Measurements from ENCODE around the gene MMP1. TPM values are rescaled to one million over a fixed set of nuclear protein-coding genes. Genes with fewer than 3 reads are reported as not detected.

MMP1 gene
- total RNA-seq, 4 donors from 2014 or later: not detected

GRCh38 chr11:102831128-102831488 lies 33.1 kb upstream of the MMP1 start:
- no peak overlapping the region for H3K4me3 ChIP-seq (ENCODE audit: low read depth, poor library complexity, severe bottlenecking)
- WGBS, 2 donors: 58 to 64% methylated on average over 2 of the region's 2 CpGs
- DNase-seq (ENCODE audit: low spot score in 2 of 2): no peak
- intact Hi-C loops (cut with DNase I; ENCODE audit: low total_unique reads): no loop called here
- no peak for TF ChIP-seq CTCF (IDR thresholded peaks at IDR 0.05)
- TF ChIP-seq POLR2A (IDR thresholded peaks at IDR 0.05): no peak

- 49 to 56% methylated on average over 5 of the region's 5 CpGs for WGBS, 2 donors
Observed at GRCh38 chr11:102830001-102830727, 32.2 kb upstream of the MMP1 start.

GRCh38 chr11:102829316-102830000 lies 31.5 kb upstream of the MMP1 start:
- DNase-seq (ENCODE audit: low spot score in 2 of 2): no peak
- H3K4me3 ChIP-seq (ENCODE audit: low read depth, poor library complexity, severe bottlenecking): no peak overlapping the region
- WGBS, 2 donors: 31 to 44% methylated on average over 6 of the region's 6 CpGs
- intact Hi-C loops (cut with DNase I; ENCODE audit: low total_unique reads): no loop called here
- TF ChIP-seq POLR2A (IDR thresholded peaks at IDR 0.05) (no peak), CTCF (IDR thresholded peaks at IDR 0.05) (no peak)

More at GRCh38 chr11:102830001-102830727, 32.2 kb upstream of the MMP1 start:
- TF ChIP-seq POLR2A (IDR thresholded peaks at IDR 0.05): no peak
- TF ChIP-seq CTCF (IDR thresholded peaks at IDR 0.05): no peak
- no peak for DNase-seq (ENCODE audit: low spot score in 2 of 2)
- intact Hi-C loops (cut with DNase I; ENCODE audit: low total_unique reads): no loop called here
- H3K4me3 ChIP-seq (ENCODE audit: low read depth, poor library complexity, severe bottlenecking): no peak overlapping the region

- no peak for DNase-seq (ENCODE audit: low spot score in 2 of 2)
- no peak overlapping the region for H3K4me3 ChIP-seq (ENCODE audit: low read depth, poor library complexity, severe bottlenecking)
- intact Hi-C loops (cut with DNase I; ENCODE audit: low total_unique reads): no loop called here
- no peak for TF ChIP-seq CTCF (IDR thresholded peaks at IDR 0.05)
- no peak for TF ChIP-seq POLR2A (IDR thresholded peaks at IDR 0.05)
- 98% methylated on average over 1 of the region's 1 CpG for WGBS, 2 donors
Observed at GRCh38 chr11:102824556-102824955, 26.6 kb upstream of the MMP1 start.

GRCh38 chr11:102819491-102819890 lies 21.5 kb upstream of the MMP1 start:
- WGBS, 2 donors: 79 to 80% methylated on average over 6 of the region's 6 CpGs
- TF ChIP-seq CTCF (IDR thresholded peaks at IDR 0.05) (no peak), POLR2A (IDR thresholded peaks at IDR 0.05) (no peak)
- DNase-seq (ENCODE audit: low spot score in 2 of 2): no peak
- no peak overlapping the region for H3K4me3 ChIP-seq (ENCODE audit: low read depth, poor library complexity, severe bottlenecking)
- intact Hi-C loops (cut with DNase I; ENCODE audit: low total_unique reads): no loop called here
